ENCODE data around the gene RALGPS2.
"Not testable (repeated sequence)": the region's sequence is repeated elsewhere in the genome, so short reads cannot be mapped to it uniquely, and the experiment has no call there.

RALGPS2 gene

DNA sequence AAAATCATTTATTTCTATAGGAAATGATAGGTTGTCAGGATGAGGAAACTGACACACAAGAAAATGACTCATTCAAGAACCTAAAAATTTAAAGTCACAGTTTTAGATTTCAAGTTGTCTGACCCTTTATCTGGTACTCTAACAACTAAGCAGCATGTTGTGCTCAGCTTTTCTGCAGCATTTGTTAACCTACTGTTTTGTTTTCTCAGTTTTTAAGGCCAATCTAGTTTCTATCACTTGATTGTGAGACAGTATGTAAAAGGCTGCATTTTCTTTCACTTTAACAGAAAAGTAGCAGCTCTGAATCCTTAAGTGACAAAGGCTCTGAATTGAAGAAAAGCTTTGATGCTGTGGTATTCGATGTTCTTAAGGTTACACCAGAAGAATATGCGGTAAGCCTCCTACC is 59.1 kb downstream of the RALGPS2 start:
- DNase-seq = no peak

DNA sequence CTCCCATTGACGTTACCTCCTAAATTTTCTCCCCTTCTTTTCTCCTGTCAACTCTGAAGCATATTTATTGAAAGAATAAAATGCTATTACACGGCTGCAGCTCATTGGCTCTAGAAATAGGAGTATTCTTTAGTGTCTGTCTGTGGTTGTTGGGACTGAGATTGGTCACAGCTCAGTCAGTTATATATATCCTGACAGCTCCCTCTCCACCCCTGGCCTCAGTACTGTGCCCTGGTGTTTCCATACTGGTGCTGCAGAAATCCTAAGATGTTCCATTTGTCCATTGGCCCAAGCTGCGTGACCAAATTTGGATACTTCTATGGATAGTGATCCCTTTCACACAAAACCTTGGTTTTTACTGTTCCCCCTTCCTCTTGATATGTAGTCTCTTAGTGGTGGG is 67.3 kb downstream of the RALGPS2 start:
- DNase-seq = no peak

DNA sequence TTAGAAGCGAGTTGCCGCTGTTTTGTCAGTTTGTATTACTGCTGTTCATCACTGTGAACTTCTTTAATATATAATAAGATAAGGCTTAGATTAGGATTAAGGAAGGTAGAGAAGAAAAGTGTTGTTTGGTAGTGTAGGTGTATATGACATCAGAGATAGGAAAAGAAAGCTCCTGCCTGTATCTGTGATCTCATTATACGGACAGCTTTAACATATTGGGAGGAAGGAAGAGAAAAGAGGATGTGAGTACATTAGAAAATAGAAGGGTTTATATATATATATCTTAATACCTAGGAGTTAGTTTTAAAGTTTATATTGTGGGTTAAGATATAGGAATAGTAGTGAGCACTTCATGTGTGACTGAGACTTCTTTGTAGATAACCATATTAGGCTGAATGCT is 71.0 kb downstream of the RALGPS2 start:
- DNase-seq = no peak

DNA sequence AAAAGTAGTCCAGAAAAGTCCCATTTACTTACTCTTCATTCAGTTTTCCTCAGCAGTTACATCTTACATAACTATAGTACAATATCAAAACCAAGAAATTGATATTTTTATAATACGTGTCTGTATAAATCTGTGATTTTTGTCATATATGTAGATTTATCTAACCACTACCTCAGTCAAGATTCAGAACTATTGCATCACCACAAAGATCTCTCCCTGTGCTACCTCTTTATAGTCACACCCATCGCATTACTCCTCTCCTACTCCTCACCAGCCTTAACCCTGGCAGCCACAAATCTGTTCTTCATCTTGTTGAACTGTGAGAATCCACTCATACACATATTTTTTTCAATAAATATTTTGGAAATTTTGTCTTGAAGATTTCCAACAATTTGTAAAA is 72.5 kb downstream of the RALGPS2 start:
- DNase-seq = no peak

DNA sequence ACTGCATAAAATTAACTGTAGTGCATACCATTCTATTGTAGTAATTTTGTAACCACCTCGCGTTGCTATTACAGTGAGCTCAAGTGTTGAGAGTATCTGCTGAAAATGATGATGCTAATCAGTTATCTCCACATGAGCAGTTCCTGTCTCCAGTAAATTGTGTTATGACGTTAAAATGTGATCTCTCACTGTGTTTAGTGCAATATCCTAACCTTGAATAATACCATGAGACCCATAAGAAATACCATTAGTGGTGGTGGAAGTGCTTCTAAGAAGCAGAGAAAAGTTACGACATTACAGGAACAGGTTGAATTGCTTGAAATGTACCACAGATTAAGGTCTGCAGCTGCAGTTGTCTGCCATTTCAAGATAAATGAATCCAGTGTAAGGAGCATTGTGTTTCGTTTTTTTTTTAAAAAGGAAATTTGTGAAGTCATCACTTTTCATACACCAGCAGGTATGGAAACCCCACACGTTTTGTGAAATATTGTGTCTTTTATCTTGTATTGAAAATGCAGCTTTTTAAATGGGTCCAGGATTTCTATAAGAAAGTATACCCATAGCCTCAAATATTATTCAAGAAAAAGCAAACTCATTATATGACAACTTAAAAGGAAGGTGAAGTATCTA is 73.3 kb downstream of the RALGPS2 start:
- DNase-seq = no peak

DNA sequence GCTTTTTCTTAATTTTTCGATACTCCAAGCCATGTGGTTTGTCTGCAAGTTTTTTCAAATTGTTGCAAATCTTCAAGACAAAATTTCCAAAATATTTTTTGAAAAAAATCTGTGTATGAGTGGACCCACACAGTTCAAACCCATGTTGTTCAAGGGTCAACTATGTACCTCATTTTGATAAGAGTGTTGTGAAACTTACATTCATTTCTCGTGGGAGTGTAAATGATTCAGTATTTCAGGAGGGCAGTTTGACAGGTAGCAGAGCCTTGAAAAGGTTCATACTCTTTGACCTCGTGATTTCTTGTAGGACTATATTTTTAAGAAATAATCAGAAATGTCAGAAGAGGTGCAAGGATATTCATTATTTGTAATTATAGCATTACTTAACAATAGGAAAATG is 77.8 kb downstream of the RALGPS2 start:
- DNase-seq = no peak

DNA sequence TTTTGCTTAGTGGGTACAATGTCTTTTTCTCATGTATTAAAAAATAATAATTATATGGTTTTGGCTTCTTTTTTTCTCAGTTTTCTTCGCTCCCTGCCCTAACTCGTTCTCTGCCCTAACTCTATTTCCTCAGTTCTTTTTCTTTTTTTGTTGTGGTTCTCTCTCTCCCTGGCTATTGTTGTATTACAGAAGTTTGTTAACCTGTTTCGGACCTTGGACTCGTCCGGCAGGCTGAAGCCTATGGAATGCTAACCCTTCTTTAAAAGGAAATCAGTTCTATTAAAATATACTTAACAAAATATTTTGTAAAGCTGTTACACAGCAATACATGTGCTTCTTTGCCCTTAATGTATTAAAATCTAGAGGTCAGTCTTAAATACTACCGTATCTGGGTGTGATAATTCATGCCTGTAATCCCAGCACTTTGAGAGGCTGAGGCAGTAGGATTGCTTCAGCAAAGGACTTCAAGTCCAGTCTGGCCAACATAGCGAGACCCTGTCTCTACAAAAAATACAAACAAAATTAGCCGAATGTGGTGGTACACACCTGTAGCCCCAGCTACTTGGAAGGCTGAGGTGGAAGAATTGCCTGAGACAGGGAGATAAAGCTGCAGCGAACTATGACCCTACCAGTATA is 81.7 kb downstream of the RALGPS2 start:
- DNase-seq = no peak

DNA sequence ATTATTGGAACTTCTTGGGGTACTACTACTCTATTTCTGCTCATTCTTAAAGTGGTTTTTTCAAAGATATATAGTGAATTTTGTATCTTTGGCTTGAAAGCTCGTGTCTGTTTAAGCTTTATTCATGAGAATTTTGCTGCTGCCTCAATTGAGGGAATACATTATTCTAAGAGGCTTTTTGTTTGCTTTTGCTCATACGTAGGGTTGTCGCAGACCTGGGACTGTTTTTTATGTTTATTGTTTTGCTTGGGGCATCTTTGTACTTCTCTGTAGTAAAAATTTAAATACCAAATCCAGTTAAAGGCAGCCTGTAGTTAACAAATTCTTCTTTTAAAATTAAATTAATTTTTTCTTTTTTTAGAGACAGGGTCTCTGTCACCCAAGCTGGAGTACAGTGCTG is 83.5 kb downstream of the RALGPS2 start:
- no peak for DNase-seq

DNA sequence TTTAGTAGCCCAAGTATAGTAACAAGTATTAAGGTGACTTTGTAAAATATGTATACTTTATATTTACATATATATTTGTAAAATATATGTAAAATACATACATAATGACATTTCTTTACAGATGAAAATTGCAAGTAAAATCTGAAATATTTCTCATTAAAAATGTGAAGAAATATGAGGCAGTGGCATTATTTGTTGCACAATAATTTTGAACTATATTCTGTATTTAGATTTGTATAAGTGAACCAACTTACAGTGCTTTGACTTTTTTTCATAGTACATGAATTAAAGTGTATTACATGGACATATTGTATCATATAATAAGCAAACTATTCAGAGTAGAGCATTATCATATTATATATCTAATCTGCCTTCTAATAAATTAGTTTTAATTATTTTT is 85.5 kb downstream of the RALGPS2 start:
- DNase-seq = no peak

DNA sequence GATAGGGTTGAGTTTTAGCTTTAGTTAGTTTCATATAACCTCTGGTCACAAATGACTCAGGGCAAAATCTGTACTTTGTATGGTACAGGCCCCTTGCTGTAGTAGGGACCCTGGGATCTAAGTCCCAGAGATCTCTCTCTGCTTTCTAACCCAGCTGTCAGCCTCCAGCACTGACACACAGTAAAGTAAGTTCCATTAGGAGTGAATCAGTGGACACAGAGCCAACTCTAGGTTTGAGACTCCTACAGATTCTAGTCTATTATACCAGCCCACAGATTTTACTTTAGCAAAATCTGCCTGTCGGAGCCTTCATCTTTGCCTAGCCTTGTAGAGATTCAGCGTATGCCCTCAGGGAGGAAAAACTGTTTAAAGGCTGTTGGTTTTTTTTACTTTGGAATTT is 93.4 kb downstream of the RALGPS2 start:
- no peak for DNase-seq

DNA sequence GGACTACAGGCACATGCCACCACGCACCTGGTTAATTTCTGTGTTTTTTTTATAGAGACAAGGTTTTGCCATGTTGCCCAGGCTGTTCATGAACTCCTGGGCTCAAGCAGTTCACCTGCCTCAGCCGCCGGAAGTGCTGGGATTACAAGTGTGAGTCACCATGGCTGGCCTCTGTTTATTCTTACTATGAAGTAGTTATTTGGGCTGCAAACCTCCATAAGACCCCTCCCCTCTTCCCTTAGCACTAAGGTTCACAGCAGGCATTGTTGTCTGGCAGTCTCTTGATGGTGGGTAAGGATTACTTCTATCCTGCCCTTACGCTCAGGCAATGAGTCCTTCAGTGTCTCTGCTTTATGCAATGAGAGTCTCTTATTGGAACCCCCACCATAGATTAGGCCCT is 94.1 kb downstream of the RALGPS2 start:
- no peak for DNase-seq

DNA sequence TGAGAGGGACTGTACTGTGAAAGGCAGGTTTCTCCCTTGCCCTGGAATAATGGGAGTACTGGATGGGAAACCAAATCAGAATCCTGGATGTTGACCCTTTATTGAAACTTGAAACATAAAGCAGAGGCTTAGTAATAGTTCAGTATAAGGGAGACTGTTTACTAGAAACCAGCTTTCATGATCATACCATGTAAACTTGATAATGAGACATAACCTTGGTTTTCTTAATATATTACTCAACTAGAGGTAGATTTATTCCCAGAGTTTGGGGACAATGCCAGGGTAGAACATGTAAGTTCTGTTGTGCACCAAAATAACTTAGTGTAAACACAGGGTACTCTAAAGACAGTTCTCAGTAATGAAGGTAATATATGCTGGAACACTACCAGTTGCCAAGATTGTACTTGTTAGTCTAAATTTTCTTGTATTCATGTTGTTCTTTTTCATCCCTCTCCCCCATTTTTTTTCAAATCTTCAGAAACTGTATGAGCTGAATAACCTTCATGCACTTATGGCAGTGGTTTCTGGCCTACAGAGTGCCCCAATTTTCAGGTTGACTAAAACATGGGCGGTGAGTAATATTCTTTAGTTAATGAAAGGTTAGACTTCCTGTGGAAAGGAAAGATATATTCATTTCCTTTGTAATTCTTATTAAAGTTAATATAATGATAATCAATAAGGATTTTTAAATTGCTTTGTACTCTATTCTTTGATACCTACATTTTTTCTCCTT is 96.3 kb downstream of the RALGPS2 start:
- no peak for DNase-seq

DNA sequence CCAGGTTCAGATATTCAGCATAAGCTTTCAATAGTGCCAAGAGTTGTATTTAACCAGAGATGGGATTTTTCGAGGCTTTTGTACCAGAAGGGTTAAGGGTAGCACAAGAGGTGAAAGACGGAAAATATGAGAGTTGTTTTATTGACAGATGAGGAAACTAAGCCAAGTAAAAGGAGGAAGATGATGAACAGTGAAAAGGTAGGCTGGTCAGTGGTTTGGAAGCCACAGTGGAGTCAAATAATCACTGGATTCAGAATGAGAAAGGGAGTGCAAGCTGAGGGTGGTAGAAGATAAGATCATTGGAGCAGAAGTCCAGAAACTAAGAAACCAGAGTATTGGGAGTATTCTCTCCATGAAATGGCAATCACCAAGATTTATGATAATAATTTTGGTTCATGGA is 100.1 kb downstream of the RALGPS2 start:
- DNase-seq = no peak

DNA sequence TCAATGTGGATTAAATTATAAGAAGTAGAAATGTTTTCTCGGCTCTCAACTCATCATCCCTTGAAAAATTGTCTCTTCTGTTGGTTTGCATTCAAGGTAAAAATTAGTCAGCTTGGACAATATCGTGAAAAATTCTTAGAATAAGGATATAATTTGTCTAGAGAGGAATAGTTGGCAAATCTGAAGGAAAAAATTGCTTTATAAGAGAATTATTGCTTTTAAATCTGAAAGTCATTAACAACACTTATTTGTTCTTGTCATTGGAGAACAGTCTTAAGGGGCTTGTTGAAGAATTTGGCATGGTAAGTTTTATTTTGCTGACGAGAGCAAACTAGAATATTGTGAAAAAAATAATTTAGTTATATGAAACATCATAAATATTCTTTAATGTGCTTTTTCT is 119.4 kb downstream of the RALGPS2 start:
- no peak for DNase-seq

DNA sequence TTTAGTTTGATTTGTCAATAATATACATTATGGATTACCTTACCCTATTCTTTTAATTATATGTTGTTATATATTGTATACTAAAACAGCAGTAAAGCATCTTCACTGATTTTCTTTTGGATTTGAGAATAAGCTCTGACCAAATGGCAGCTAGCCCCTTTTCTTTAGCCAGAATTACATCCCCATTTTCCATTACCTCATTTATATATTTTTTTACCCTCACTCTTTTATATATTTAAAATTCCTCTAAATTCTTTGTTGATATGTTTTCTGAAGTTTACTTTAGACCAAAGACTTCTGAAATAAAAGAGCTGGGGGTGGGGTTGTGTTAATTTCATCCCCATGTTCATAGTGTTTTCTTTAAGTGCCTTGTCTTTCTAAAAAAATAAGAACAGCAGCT is 121.3 kb downstream of the RALGPS2 start:
- DNase-seq = no peak

DNA sequence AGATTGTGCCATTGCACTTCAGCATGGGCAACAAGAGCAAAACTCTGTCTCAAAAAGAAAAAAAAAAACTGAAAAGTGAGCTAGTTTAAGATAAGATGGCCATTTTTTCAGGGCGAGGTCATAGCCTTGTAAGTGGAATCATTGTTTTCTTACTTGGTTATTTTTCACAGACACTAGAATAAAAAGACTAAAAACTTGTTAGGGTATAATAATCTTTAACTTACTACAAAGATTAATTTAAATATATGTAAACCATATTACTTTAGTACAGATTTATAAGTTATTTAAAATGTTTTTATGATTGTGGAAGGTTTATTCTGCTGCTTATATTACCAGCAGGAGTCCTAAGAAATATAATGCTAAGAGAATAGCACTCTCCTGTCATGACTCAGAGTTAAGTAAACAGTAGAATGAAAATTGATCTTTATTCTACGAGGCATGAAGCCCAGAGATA is 122.4 kb downstream of the RALGPS2 start:
- DNase-seq = no peak

DNA sequence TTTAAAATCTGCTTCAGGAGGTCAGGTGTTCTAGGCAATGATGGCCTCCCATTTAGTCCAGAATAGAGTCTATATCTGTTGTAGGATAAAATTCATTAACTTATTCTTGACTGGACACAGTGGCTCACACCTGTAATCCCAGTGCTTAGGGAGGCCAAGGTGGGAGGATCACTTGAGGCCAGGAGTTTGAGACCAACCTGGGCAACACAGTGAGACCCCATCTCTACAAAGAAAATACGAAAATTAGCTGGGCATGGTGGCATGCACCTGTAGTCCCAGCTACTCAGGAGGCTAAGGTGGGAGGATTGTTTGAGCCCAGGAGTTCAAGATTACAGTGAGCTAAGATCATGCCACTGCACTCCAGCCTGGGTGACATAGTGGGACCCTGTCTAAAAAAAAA is 122.9 kb downstream of the RALGPS2 start:
- DNase-seq = not testable (repeated sequence)

DNA sequence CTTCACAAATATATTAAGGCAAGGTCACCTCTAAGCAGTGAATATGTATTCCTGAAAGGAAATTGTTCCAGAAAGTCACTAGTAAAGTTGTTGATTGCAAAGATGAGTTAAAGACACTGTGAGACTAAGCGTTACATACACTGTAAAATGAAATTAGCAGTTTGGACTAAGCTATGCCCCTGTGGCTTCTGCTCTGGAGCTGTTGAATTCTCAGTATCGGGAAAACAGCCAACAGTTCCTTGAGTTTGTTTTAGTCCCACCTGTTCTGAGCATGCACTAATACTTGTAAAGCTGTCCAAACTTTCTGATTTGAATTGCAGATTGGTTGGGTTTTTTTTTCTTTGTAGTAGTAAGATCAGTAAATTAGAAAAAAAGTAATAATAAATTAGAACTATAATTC is 124.9 kb downstream of the RALGPS2 start:
- no peak for DNase-seq

DNA sequence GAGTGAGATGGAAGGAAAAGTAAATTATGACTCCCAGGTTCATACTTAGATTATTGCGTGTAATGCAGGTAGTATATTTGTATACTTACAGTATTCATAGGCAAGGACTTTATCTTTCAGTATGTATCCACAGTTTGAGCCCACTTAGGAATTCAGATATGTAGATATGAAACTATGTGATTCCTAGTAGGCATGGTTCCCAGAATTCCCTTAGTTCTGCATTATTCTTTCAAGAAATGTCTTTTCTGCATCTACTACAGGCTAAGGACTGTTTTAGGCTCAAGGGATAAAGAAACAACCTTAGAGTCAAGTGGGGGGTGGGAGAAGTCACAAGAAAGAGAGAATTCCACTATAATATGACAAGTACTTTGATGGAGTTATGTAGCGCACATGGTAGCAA is 132.1 kb downstream of the RALGPS2 start:
- DNase-seq = no peak

DNA sequence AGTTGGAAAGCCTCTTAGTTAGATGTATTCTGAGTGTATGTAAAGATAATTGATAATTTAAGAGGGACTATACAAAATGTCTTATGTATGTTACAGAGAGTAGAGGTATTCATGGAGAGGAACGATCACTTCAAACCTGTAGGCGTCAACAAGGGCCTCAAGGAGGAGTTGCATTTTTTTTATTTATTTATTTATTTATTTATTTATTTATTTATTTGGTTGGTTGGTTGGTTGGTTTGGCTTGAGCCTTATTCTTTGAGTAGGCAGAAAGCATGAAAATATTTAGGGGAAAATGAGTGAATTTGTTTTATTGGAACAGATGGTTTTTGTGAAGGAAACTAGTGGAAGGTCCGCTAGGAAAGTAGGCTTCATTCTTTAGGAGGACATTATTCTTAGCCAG is 137.4 kb downstream of the RALGPS2 start:
- DNase-seq = no peak

DNA sequence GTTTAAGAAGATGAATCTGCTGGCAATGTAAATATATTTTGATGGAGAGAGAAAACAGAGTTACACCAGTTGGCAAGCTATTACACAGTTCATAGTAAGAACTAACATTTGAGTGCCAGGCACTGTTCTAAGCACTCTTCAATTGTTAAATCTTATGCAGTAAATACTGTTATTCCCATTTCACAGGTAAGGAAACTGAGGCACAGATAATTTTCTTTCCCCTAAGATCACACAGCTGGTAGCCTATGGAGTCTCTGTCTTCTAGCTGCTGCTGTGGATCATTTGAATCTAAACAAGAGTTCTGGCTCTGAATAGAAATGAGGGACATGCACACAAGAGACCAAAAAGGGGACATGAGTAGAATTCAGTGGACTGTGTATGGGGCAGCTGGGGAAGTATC is 137.8 kb downstream of the RALGPS2 start:
- DNase-seq = no peak

DNA sequence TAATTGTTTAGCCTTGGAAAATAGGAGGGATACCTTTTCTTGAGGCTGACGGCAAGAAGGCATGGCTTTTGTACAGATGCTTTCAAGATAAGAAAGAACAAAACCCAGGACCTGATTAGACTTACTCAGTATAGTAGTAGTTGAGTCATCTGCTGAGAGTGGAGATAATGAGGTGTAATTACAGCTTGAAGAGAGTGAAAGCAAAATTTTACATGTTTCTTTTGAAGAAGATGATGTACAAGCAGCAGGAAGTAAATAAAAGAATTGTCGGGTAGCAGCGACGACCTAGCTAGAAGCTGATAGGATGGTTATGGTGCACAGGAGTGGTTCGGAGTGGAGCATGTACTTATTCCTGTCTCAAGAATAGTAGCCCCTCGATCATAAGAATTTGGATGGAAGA is 139.3 kb downstream of the RALGPS2 start:
- no peak for DNase-seq

DNA sequence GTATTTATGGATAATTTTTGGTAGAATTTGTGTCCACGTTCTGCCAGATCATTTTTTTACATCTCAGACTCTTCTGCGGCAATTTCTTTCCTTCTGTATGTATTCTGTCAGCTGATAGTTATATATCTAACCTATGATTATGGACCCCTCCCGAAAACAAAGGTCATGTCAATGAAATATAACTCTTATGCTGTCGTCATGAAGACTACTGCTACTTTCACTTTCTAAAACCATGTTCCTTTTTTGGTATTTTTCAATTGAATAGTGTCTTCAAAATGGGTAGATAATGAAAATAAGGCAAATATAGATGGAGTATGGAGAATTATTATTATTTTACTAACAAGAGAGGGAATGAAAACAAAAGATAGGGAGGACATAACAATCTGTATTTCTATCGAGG is 142.6 kb downstream of the RALGPS2 start:
- DNase-seq = no peak

DNA sequence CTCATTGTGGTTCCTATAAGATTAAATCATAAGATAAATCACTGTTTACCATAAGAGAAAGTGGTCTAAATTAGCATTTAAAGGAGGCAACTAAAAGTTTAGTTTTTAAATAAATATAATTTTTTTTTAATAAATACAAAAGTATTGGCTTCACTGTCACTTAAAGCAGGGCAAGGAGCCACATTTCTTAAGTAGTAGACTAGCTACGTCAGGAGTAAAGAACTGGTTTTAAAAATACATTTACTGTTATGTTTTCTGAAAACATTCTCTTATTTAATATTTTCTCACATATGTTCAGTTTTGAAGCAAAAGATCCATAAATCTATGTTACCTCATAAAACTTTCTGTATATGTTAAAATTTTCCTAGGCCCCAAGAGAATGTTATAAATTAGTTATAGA is 143.7 kb downstream of the RALGPS2 start:
- no peak for DNase-seq

Measured in stimulated activated naive CD4-positive, alpha-beta T cell (primary cell).